Duodenal mucosa (tissue), 2 donors: ENCODE measurements around the gene PATJ.
"Not testable (repeated sequence)": the region's sequence is repeated elsewhere in the genome, so short reads cannot be mapped to it uniquely, and the experiment has no call there.

Experiments used
- H3K27ac ChIP-seq: one replicate; pipeline ENCODE4 v1.7.0; 2013; ENCODE audit warnings: low read depth, low read length
- H3K27me3 ChIP-seq, 2 donors: one replicate each; pipeline ENCODE4 v1.7.0; 2013; ENCODE audit warnings: low read length in 2 of 2, control low read depth in 1 of 2; ENCODE audit not compliant: insufficient read depth in 2 of 2, control insufficient read depth in 1 of 2
- H3K36me3 ChIP-seq, 2 donors: one replicate each; pipeline ENCODE4 v1.7.0; 2013; ENCODE audit warnings: low read length in 2 of 2, control low read depth in 1 of 2; ENCODE audit not compliant: insufficient read depth in 2 of 2, control insufficient read depth in 1 of 2
- H3K4me1 ChIP-seq, 2 donors: one replicate each; pipeline ENCODE4 v1.7.0; 2013; ENCODE audit warnings: low read length in 2 of 2, control low read depth in 1 of 2; ENCODE audit not compliant: insufficient read depth in 2 of 2, control insufficient read depth in 1 of 2
- H3K4me3 ChIP-seq, 2 donors: one replicate each; pipeline ENCODE4 v1.7.0; 2013; ENCODE audit warnings: low read length in 2 of 2, low read depth in 1 of 2
- H3K9ac ChIP-seq, 2 donors: one replicate each; pipeline ENCODE4 v1.7.0; 2013; ENCODE audit warnings: low read length in 2 of 2, low read depth in 1 of 2
- H3K9me3 ChIP-seq, 2 donors: one replicate each; pipeline ENCODE4 v1.7.0; 2013; ENCODE audit warnings: low read length in 2 of 2, control low read depth in 1 of 2; ENCODE audit not compliant: control insufficient read depth in 1 of 2

PATJ gene

DNA sequence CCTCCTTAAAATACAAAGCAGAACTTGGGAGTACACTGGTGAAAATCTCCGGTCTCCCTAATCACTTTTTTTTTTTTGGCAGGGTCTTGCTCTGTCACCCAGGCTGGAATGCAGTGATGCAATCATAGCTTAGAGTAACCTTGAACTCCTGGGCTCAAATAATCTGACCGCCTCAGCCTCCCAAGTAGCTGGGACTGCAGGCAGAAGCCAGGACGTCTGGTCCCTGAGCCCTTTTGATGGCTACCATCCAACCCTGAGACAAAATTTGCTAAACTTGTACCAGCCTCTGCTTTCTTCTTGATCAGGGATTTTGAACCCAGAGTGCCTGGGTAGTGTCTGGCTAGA, 456.5 kb downstream of the PATJ start:
- Histone ChIP-seq H3K4me1 (no peaks in the 10 kb centered on the region), H3K27ac (no peak overlapping the region), H3K9ac (no peak overlapping the region), H3K27me3 (peaks cover 5 to 6% of the 10 kb centered on the region in 2 donors), H3K4me3 (no peak overlapping the region), H3K9me3 (no peaks in the 10 kb centered on the region), H3K36me3 (no peaks in the 10 kb centered on the region)

DNA sequence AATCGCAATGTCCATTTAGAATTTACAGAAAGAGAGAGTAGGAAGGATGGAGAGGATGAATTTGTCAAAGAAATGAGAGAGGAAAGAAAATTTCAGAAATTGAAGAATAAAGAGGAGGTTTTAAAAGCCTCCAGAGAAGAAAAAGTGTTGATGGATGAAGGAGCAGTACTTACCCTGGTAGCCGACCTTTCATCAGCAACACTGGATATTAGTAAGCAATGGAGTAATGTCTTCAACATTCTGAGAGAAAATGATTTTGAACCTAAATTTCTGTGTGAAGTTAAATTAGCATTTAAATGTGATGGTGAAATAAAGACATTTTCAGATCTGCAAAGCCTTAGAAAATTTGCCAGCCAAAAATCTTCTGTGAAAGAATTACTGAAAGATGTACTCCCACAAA, 464.9 kb downstream of the PATJ start:
- no peak overlapping the region for H3K4me3 ChIP-seq
- no peaks in the 10 kb centered on the region for H3K36me3 ChIP-seq
- no peaks in the 10 kb centered on the region for H3K27me3 ChIP-seq
- no peak overlapping the region for H3K9ac ChIP-seq
- no peaks in the 10 kb centered on the region for H3K4me1 ChIP-seq
- peaks cover 4 to 5% of the 10 kb centered on the region in 2 donors for H3K9me3 ChIP-seq
- no peak overlapping the region for H3K27ac ChIP-seq

DNA sequence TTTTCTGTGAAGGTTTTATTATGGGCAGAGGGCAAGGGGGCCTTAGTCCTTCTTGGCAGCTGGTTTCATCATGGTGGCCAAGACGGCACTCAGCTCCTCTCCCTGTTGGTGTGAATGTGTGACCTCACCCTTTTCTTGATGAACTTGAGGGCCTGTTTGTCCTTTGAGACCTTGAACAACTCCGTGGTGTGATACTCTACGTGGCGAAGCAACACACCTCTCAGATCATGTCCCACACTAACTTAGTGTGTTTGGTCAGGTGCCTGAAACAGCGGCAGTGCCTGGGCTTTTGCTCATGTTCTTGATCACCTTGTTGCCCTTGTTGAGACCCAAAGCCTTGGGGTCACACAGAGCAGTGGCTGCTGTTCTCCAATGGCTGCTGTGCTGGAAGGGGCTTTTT, 465.8 kb downstream of the PATJ start:
- Histone ChIP-seq H3K27me3 (no peaks in the 10 kb centered on the region), H3K36me3 (no peaks in the 10 kb centered on the region), H3K4me1 (no peaks in the 10 kb centered on the region), H3K27ac (no peak overlapping the region), H3K9ac (no peak overlapping the region), H3K9me3 (peaks cover 4 to 5% of the 10 kb centered on the region in 2 donors), H3K4me3 (no peak overlapping the region)

DNA sequence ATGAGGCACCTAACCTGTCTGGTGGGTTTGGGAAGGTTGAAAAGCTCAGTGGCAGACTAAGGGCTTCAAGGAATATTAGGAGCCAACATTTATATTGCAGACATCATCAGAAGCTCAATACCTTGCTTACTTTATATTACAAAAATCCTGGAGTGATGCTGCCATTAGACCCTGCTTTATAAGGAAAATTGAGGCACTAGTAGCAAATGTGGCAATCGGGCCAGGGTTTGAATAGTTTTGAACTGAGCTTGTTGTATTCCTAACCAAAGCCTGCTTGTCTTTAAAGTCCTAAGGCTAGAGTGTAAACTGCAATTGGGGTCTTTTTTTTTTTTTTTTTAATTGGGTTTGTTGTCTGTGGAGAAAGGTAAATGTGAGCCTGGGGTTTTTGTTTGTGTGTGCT, 466.7 kb downstream of the PATJ start:
- Histone ChIP-seq H3K4me1 (no peaks in the 10 kb centered on the region), H3K27me3 (no peaks in the 10 kb centered on the region), H3K4me3 (no peak overlapping the region), H3K9me3 (peaks cover 4 to 5% of the 10 kb centered on the region in 2 donors), H3K36me3 (no peaks in the 10 kb centered on the region), H3K9ac (no peak overlapping the region), H3K27ac (no peak overlapping the region)

DNA sequence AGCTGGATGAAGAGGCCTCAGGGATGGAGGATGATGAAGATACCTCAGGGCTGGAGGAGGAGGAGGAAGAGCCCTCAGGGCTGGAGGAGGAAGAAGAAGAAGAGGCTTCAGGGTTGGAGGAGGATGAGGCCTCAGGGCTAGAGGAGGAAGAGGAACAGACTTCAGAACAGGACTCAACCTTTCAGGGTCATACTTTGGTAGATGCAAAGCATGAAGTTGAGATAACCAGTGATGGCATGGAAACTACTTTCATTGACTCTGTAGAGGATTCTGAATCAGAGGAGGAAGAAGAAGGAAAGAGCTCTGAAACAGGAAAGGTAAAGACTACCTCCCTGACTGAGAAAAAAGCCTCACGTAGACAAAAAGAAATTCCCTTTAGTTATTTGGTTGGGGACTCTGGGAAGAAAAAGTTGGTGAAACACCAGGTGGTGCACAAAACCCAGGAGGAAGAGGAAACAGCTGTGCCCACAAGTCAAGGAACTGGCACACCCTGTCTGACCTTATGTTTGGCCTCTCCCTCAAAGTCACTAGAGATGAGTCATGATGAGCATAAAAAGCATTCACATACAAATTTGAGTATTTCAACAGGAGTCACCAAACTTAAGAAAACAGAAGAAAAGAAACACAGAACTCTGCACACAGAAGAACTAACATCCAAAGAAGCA, 467.8 kb downstream of the PATJ start:
- Histone ChIP-seq H3K9me3 (peaks cover 4 to 5% of the 10 kb centered on the region in 2 donors), H3K27me3 (no peaks in the 10 kb centered on the region), H3K4me3 (no peak overlapping the region), H3K9ac (no peak overlapping the region), H3K4me1 (no peaks in the 10 kb centered on the region), H3K36me3 (no peaks in the 10 kb centered on the region), H3K27ac (no peak overlapping the region)

DNA sequence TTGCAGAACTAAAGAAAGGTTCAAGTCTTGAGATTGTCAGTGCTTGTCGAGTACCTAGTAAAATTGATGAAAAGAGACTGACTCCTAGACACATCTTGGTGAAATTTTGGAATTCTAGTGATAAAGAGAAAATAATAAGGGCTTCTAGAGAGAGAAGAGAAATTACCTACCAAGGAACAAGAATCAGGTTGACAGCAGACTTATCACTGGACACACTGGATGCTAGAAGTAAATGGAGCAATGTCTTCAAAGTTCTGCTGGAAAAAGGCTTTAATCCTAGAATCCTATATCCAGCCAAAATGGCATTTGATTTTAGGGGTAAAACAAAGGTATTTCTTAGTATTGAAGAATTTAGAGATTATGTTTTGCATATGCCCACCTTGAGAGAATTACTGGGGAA, 468.7 kb downstream of the PATJ start:
- Histone ChIP-seq H3K9me3 (peaks cover 4 to 5% of the 10 kb centered on the region in 2 donors), H3K36me3 (no peaks in the 10 kb centered on the region), H3K4me1 (no peaks in the 10 kb centered on the region), H3K27ac (no peak overlapping the region), H3K4me3 (no peak overlapping the region), H3K9ac (no peak overlapping the region), H3K27me3 (no peaks in the 10 kb centered on the region)

DNA sequence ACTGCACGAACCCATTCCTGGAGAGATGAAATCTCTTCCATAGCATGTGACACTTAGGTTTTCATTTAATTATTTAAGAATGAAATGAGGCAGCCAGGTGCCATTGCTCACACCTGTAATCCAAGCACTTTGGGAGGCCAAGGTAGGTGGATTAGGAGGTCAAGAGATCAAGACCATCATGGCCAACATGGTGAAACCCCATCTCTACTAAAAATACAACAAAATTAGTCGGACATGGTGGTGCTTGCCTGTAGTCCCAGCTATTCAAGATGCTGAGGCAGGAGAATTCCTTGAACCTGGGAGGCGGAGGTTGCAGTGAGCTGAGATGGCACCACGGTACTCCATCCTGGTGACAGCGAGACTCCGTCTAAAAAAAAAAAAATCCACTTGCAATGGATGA, 470.1 kb downstream of the PATJ start:
- no peak overlapping the region for H3K4me3 ChIP-seq
- no peak overlapping the region for H3K27ac ChIP-seq
- H3K4me1 ChIP-seq, result no peaks in the 10 kb centered on the region
- peaks cover 4 to 5% of the 10 kb centered on the region in 2 donors for H3K9me3 ChIP-seq
- H3K27me3 ChIP-seq, result no peaks in the 10 kb centered on the region
- H3K36me3 ChIP-seq, result no peaks in the 10 kb centered on the region
- H3K9ac ChIP-seq, result no peak overlapping the region

DNA sequence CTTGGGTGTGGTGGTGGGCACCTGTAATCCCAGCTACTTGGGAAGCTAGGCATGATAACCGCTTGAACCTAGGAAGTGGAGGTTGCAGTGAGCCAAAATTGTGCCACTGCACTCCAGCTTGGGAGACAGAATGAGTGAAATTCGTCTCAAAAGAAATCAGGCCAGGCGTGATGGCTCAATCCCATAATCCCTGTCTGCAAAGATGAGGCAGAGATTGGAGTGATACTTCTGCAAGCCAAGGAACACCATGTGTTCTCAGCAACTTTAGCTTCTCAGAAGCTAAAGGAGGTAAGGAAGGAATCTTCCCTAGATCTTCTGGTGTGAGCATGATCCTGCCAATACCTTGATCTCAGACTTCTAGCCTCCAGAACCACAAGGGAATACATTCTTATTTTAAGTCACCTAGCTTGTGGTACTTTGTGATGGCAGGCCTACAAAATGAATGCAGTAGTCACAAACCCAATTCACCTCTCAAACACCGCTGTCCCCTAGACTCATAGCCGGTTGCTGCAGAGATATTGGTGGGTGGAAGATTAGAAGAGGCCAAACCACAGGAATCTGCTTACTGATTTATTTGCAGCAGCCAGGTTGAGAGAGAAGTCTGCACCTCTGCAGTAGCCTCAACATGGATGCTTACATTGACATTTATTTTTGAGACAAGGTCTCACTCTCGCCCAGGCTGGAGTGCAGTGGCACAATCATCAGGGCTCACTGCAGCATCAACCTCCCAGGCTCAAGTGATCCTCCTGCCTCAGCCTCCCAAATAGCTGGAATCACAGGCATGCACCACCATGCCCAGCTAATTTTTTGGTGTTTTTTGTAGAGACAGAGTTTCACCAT, 471.0 kb downstream of the PATJ start:
- Histone ChIP-seq H3K4me1 (no peaks in the 10 kb centered on the region), H3K4me3 (no peak overlapping the region), H3K9me3 (peaks cover 4 to 5% of the 10 kb centered on the region in 2 donors), H3K27ac (no peak overlapping the region), H3K36me3 (no peaks in the 10 kb centered on the region), H3K27me3 (no peaks in the 10 kb centered on the region), H3K9ac (no peak overlapping the region)

DNA sequence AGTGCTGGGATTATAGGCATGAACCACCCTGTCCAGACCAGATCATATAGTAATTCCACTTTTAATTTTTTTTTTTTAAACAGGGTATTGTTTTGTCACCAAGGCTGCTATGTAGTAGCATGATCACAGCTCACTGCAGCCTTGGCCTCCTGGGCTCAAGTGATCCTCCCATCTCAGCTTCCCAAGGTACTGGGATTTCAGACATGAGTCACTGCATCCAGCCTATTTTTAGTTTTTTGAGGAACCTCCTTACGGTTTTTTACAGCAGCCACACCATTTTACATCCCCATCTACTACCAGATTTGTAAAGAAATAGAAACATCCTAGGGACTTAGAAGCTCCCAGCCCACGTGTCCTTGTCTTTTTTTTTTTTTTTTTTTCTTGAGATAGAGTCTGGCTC, 476.3 kb downstream of the PATJ start:
- Histone ChIP-seq H3K9me3 (no peaks in the 10 kb centered on the region), H3K27ac (no peak overlapping the region), H3K9ac (no peak overlapping the region), H3K4me3 (no peak overlapping the region), H3K4me1 (no peaks in the 10 kb centered on the region), H3K27me3 (no peaks in the 10 kb centered on the region), H3K36me3 (no peaks in the 10 kb centered on the region)

DNA sequence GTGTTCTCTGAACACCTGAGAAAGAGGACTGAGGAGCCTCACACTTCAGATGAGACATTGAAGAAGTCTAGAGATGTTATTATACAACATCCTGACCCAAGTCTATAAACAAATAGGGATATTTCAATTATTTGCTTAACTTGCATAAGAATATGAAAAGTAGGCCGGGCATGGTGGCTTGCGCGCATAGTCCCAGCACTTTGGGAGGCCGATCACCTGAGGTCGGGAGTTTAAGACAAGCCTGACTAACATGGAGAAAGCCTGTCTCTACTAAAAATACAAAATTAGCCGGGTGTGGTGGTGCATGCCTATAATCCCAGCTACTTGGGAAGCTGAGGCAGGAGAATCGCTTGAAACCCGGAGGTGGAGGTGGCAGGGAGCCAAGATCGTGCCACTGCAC, 478.2 kb downstream of the PATJ start:
- not testable (repeated sequence) for H3K9me3 ChIP-seq, H3K4me3 ChIP-seq, H3K4me1 ChIP-seq, H3K27me3 ChIP-seq, H3K36me3 ChIP-seq, H3K9ac ChIP-seq, H3K27ac ChIP-seq
